Activated CD8-positive, alpha-beta memory T cell treated with anti-CD3 and anti-CD28 coated beads for 1 hour (primary cell): ENCODE measurements around the gene ZBTB7C.

Experiments
- DNase-seq, 2 donors: peaks; one replicate each; pipeline ENCODE4 v3.0.0-alpha.2; 2020; ENCODE audit warnings: low read depth in 1 of 2; ENCODE audit errors: extremely low read depth in 1 of 2

ZBTB7C gene

GRCh38 chr18:48172226-48173006 lies 236.8 kb downstream of the ZBTB7C start:
- DNase-seq: no peak

- no peak for DNase-seq
Measured at GRCh38 chr18:48171490-48172188, 237.5 kb downstream of the ZBTB7C start.

DNA sequence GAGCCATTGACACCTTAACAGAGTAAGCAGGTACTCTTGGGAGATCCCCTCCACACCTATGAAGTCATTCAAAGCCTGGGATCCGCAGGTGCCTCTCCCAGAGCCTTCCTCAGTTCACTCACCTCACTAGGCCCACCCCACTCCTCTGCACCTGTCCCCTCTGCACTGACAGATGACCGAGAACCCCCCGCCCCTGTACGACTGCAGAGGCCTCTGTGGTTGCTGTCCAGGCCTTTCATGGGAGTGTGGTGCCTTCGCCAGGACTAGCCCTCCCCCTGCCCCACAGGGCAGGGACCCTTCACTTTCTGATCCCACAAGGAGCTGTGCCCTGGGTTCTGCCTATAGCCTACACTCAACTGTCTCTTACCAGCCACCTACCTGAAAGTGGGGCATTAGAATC lies 238.5 kb downstream of the ZBTB7C start:
- DNase-seq: no peak

- no peak for DNase-seq
Measured at GRCh38 chr18:48168861-48169260, 240.3 kb downstream of the ZBTB7C start.

GRCh38 chr18:48167897-48168253 lies 241.3 kb downstream of the ZBTB7C start:
- DNase-seq: no peak

DNA sequence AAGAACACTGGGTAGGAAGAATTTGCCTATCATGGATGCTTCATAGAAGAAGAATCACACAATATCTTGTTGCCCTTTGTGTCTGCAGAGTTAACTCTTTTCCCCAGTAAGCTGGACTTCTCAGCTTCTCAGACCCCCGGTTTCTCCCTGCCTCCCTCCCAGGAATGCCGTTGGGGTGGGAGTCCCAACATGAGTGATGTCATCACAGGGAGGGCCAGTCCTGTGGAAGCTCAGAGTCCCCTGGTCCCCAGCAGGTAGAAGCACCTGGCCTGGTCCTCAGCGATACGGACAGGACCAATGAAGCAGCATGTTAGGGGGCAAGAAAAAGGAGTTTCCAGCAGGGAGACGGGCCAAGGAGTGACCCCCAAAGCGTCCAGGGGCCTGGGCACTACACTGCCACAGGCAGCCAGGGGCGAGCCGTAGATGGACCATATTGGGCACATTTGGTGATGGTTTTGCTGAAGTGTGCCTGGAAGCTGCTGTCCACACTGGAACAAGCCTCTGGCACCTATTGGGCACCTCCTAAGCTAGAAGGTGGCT lies 242.8 kb downstream of the ZBTB7C start:
- no peak for DNase-seq

GRCh38 chr18:48165111-48165866 lies 243.9 kb downstream of the ZBTB7C start:
- no peak for DNase-seq

- DNase-seq: no peak
Measured at GRCh38 chr18:48164701-48165100, 244.5 kb downstream of the ZBTB7C start.

- no peak for DNase-seq
Measured at GRCh38 chr18:48164116-48164515, 245.1 kb downstream of the ZBTB7C start.

- DNase-seq: no peak
Measured at GRCh38 chr18:48163738-48164115, 245.5 kb downstream of the ZBTB7C start.

DNA sequence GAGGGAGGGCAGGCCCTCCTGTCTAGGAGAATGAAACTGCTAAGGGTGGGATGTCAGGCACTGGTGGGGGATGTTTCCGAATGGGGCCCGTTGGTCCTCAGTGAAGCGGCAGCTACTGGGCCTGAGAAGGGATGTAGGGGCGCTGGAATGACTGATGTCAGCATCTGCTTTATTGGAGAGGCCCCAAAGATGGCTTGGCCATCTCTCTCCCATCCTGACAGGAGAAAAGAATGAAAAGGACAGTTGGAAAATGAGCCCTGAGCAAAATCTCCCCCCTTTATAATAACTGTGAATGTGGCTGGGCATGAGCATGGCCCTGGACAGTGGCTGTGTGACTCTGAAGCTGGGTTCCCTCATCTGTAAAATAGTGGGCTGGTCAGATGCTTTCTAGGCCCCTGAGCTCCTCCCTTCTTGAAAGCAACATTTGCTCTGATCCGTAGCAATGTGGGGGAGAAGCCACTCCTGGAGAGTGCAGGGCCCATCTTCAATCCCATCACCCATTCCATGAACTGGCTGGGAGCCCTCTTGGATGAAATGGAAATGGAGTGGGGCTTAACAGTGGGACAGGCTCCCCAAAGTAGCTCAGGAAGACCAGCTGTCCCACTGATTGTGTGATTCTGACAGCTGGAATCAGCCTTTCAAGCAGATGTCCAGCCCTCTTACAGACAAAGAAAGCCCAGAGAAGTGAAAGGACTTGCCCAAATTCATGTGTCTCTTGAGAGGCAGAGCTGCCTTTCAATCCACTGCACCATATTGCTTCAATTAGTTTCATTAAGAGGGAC lies 246.0 kb downstream of the ZBTB7C start:
- DNase-seq: no peak

DNA sequence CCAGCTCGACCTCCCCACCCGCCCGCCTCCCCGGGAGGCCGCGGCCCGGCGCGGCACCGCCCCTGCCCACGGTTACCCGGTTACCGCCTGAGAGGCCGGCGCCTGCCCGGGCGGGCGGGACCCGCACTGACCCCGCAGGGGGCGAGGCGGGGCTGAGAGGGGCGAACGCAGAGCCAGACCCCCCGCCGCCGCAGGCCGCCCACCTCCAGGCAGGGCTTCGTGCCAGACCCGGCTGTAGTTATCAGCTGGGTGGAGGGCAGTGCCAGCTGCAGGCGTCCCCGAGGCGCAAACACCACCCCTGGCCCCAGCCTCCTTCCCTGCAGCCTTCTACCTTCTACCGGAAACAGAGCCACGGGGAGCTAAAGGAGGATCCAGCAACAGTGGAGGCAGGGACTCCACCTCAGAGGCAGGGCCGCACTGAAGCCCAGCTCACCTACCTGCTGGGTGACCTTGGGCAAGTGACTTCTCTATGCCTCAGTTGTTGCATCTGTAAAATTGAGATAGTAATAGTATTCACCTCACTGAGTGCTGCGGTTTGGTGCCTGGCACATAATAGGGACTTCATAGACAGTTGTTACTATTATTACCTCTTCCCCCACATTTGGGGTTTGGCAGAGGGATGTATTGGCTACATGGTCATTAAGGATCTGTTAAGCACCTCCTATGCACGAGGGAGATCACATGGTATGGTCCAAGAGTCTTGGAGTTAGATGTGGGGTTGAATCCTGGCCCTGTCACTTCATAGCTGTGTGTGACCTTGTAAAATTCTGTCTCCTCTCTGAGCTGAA lies 247.1 kb downstream of the ZBTB7C start:
- no peak for DNase-seq

- DNase-seq: peak in 1 of 2 donors; percentile 60
Measured at GRCh38 chr18:48161191-48161910, 247.8 kb downstream of the ZBTB7C start.

DNA sequence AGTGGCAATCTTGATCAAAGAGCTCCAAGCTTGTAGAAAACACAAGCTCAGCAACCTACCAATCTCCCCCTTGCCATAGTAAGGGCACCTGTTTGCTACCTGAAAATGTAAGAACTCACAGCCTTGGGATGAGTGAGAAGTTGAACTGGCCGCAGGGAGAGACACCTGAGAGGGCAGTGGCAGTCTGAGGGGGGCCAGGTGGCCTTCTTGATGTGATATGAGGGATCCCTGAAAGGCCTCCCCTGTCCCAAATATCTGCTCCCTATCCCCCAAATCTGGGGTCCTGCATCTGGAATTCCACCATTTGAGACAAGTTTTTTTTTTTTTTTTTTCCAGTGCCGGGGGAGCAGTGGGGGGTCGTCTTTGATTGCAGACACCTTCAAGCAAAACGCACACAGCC lies 248.6 kb downstream of the ZBTB7C start:
- DNase-seq: no peak

DNA sequence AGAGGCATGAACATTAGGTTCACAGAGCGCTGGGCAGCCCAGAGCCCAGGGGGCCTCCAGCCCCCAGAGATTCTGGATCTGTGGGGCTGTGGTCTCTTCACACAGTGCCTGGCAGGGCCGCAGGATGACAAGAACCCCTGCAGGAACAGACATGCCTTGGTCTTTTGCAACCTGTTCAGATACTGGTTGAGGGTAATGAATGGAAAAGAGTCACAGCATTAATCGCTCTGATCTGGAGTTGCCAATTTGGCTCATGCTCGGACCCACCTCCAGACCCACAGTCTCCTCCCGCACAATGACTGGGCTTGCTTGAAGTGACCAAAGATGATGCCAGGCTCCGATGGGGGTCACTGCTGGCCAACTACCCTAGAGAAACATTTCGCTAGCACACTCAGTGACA lies 249.4 kb downstream of the ZBTB7C start:
- no peak for DNase-seq

DNA sequence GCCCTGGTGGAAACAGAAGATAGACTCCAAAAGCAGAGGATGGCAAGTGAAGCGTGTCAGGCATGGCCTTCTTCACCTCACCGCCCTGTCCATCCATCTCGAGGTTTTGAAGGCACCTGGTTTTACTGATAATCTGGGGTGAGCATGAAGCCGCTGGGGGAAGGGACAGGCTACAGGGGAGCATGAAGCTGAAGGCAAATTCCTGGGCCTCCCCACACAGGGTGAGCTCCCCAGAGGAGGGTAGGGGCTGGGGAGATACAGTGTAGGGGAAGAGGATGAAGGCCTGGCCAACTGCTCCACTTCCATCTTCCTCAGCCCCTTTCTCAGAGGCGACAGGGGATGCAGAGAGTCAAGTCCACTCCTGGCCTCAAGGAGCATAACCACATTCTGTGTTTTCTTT lies 250.5 kb downstream of the ZBTB7C start:
- no peak for DNase-seq

DNA sequence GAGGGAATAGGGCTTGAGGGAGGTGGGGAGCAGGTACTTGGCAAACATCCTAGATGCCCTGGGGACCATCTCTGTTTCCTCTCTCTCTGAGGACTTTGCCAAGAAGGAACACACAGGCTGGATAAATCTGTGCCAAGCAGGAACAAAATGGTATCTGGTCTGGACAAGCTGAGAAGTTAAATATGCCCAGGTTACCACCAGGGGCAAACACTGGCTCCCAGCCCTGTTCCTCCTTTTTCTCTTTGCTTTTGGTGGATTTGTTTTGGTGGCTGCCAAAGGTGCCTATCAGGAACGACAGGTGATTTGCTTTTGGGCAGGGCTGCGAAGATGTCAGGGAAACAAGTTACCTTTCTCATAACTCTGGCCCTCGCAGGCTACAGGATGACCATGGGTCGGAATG lies 251.2 kb downstream of the ZBTB7C start:
- no peak for DNase-seq

DNA sequence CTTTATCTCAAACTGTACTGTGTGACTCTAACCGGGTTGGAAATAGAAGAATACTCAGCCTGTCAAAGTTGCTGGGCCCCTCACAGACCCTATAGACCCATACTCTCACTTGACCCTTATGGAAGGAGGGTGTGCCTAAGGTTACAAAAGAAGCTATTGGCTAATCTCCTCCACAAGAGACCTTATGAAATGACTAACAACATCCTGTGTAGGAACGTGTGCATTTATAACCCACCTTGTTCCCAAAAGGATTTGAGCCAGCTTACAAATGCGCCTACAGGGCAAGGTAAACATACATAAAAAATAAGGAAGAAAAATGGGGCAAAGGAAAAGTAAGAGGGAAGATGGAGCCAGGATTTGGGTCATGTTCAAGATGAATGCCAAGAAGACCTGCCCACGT lies 253.3 kb downstream of the ZBTB7C start:
- DNase-seq: no peak

DNA sequence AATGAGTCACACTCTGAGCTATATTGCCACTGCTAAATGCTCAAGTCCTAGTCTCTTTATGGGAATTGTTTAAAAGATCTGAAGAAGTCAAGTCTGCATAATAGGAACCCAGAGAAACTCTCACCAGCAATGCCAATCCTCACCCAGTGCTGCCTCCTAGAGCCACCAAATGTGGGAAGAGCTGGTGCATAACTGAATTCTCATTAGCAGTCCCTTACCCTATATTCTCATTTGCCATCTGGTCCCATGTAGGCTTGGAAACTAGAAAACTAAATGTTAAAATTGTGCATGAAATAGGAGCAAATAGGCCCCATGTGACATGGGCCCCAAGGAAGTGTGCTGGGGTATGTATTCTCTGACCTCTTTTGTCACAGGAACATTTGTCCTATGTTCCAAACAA lies 254.4 kb downstream of the ZBTB7C start:
- no peak for DNase-seq
